A673 (cell line): ENCODE data around the gene PFN3.

ENCODE experiments used
- CTCF ChIP-seq: fragments of 300-800, 200-600 bp; sonication (generic); conservative IDR thresholded peaks from 2 replicates; pipeline ENCODE4 v1.5.1; 2017; ENCODE audit warnings: low read depth, mild to moderate bottlenecking, antibody characterized with exemption, low read length, moderate library complexity, mixed read lengths
- EZH2 ChIP-seq: fragments of 200-600 bp; sonication (generic); IDR thresholded peaks from 2 replicates; pipeline ENCODE4 v1.6.1; 2017; ENCODE audit warnings: borderline replicate concordance, low read depth, mild to moderate bottlenecking, mixed read lengths, antibody characterized with exemption, low read length; ENCODE audit not compliant: poor library complexity, severe bottlenecking

GRCh38 chr5:177439518-177440053 lies 39.1 kb upstream of the PFN3 start:
- TF ChIP-seq EZH2 (no peak), CTCF (no peak)
